Lower leg skin (tissue), 3 donors: ENCODE measurements around the gene ZNF138.
"Not testable (repeated sequence)": the region's sequence is repeated elsewhere in the genome, so short reads cannot be mapped to it uniquely, and the experiment has no call there.

Experiments used
- POLR2A ChIP-seq, 2 donors: fragments of 450-650 bp; IDR thresholded peaks; one replicate each; pipeline ENCODE4 v1.6.1; 2016 to 2017; ENCODE audit warnings: antibody characterized with exemption in 2 of 2, mild to moderate bottlenecking in 1 of 2, moderate library complexity in 1 of 2
- TF ChIP-seq, protein P1 (sequence below), 3 donors: fragments of 450-650 bp; IDR thresholded peaks; one replicate each; pipeline ENCODE4 v1.5.1; 2016; ENCODE audit warnings: antibody characterized with exemption in 3 of 3, mild to moderate bottlenecking in 3 of 3, moderate library complexity in 2 of 3

GRCh38 chr7:64789241-64789640 lies 5.0 kb upstream of the ZNF138 start:
- TF ChIP-seq, protein P1, sequence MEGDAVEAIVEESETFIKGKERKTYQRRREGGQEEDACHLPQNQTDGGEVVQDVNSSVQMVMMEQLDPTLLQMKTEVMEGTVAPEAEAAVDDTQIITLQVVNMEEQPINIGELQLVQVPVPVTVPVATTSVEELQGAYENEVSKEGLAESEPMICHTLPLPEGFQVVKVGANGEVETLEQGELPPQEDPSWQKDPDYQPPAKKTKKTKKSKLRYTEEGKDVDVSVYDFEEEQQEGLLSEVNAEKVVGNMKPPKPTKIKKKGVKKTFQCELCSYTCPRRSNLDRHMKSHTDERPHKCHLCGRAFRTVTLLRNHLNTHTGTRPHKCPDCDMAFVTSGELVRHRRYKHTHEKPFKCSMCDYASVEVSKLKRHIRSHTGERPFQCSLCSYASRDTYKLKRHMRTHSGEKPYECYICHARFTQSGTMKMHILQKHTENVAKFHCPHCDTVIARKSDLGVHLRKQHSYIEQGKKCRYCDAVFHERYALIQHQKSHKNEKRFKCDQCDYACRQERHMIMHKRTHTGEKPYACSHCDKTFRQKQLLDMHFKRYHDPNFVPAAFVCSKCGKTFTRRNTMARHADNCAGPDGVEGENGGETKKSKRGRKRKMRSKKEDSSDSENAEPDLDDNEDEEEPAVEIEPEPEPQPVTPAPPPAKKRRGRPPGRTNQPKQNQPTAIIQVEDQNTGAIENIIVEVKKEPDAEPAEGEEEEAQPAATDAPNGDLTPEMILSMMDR (IDR thresholded peaks at IDR 0.05): not testable (repeated sequence)
- not testable (repeated sequence) for TF ChIP-seq POLR2A (IDR thresholded peaks at IDR 0.05)
